SHP77 treated with DMSO at 0.1 percent for 48 hours (cell line): ENCODE results near the gene ATP10D.
A peak's percentile ranks its signal among the peaks of the same experiment; 100 is the strongest.
"Not testable (repeated sequence)": the region's sequence is repeated elsewhere in the genome, so short reads cannot be mapped to it uniquely, and the experiment has no call there.

Experiments used
- DNase-seq: peaks from one replicate; lab custom pipeline; 2025; lab: John Stamatoyannopoulos, UW

Gene ATP10D

GRCh38 chr4:47485047-47485692, at the start of gene ATP10D:
Gene ATP10D (plus strand): TSS chr4:47485275. CDS start chr4:47512541, 27,266 bp downstream.
- peak; percentile 65 for DNase-seq

GRCh38 chr4:47442980-47443379, 42.1 kb upstream of the ATP10D start:
- no peak for DNase-seq

- no peak for DNase-seq
Observed at GRCh38 chr4:47444031-47444430, 41.0 kb upstream of the ATP10D start.

- no peak for DNase-seq
Observed at GRCh38 chr4:47451657-47452056, 33.4 kb upstream of the ATP10D start.

- no peak for DNase-seq
Observed at GRCh38 chr4:47462799-47463234, 22.3 kb upstream of the ATP10D start.

GRCh38 chr4:47463235-47463956, 21.7 kb upstream of the ATP10D start, which contains the start of gene COMMD8:
Gene COMMD8 (minus strand): TSS chr4:47463702. CDS start chr4:47463651, 51 bp downstream.
- DNase-seq = peak; percentile 53

GRCh38 chr4:47465004-47465403, 20.1 kb upstream of the ATP10D start:
- DNase-seq = no peak

GRCh38 chr4:47466056-47466785, 18.9 kb upstream of the ATP10D start:
- DNase-seq = no peak

- DNase-seq = no peak
Observed at GRCh38 chr4:47468706-47469365, 16.2 kb upstream of the ATP10D start.

- no peak for DNase-seq
Observed at GRCh38 chr4:47469951-47470350, 15.1 kb upstream of the ATP10D start.

GRCh38 chr4:47471064-47471463, 14.0 kb upstream of the ATP10D start:
- no peak for DNase-seq

GRCh38 chr4:47471591-47471990, 13.5 kb upstream of the ATP10D start:
- no peak for DNase-seq

GRCh38 chr4:47473141-47473750, 11.8 kb upstream of the ATP10D start:
- DNase-seq = no peak

- DNase-seq = no peak
Observed at GRCh38 chr4:47474799-47475198, 10.3 kb upstream of the ATP10D start.

GRCh38 chr4:47475411-47475810, 9.7 kb upstream of the ATP10D start:
- DNase-seq = no peak

- no peak for DNase-seq
Observed at GRCh38 chr4:47478804-47479203, 6.3 kb upstream of the ATP10D start.

- no peak for DNase-seq
Observed at GRCh38 chr4:47482326-47482725, 2.7 kb upstream of the ATP10D start.

GRCh38 chr4:47483745-47484144, 1.3 kb upstream of the ATP10D start:
- DNase-seq = no peak

GRCh38 chr4:47484168-47484567, 907 bp upstream of the ATP10D start:
- DNase-seq = no peak

- no peak for DNase-seq
Observed at GRCh38 chr4:47485768-47486167, 693 bp downstream of the ATP10D start.

- no peak for DNase-seq
Observed at GRCh38 chr4:47486231-47486673, 1.2 kb downstream of the ATP10D start.

GRCh38 chr4:47486727-47487126, 1.7 kb downstream of the ATP10D start:
- not testable (repeated sequence) for DNase-seq
